Measurements from ENCODE around the gene TPCN2. TPM values are rescaled to one million over a fixed set of nuclear protein-coding genes. Genes with fewer than 3 reads are reported as not detected.
"Not testable (repeated sequence)": the region's sequence is repeated elsewhere in the genome, so short reads cannot be mapped to it uniquely, and the experiment has no call there.

TPCN2 gene
- polyA plus RNA-seq (2013, experiment 1 of 2), result 4.9 TPM
- polyA plus RNA-seq (2013, experiment 2 of 2), result 4.7 TPM

GRCh38 chr11:69048694-69049489, at the start of gene TPCN2:
Gene TPCN2 (plus strand): TSS chr11:69048932. CDS start chr11:69048998, 66 bp downstream.
- Histone ChIP-seq H3K4me1 (ENCODE audit: control insufficient read depth, insufficient read depth, low read depth, low read length) (peaks cover 19% of the 10 kb centered on the region), H3K23ac (ENCODE audit: low read length in 2 of 2) (peak within 1 kb of the TSS; percentile 86), H2BK15ac (ENCODE audit: low read depth, poor library complexity, severe bottlenecking) (peak within 1 kb of the TSS; percentile 89), H3K36me3 (ENCODE audit: control insufficient read depth in 1 of 2, insufficient read depth in 2 of 2, low read depth in 1 of 2, low read length in 2 of 2) (peaks cover 1 to 10% of the 10 kb centered on the region in 2 experiments), H3K9ac (ENCODE audit: low read length) (peak within 1 kb of the TSS; percentile 94), H3K4ac (ENCODE audit: low read depth in 1 of 2, low read length in 2 of 2) (peak within 1 kb of the TSS; percentile 80 to 91), H4K91ac (ENCODE audit: low read length) (peak within 1 kb of the TSS; percentile 79), H2BK5ac (ENCODE audit: low read depth, low read length, poor library complexity, severe bottlenecking) (no peak within 1 kb of the TSS), H3K4me3 (ENCODE audit: insufficient read depth in 1 of 2, low read depth in 1 of 2, low read length in 2 of 2) (peak within 1 kb of the TSS; percentile 95 to 96), H3K9me3 (ENCODE audit: control insufficient read depth, low read length) (no peaks in the 10 kb centered on the region), H3K27ac (ENCODE audit: low read length, poor library complexity, severe bottlenecking) (no peak within 1 kb of the TSS), H2AK5ac (ENCODE audit: low read length, severe bottlenecking) (peak within 1 kb of the TSS; percentile 62), H3K27me3 (ENCODE audit: control insufficient read depth in 1 of 2, insufficient read depth in 1 of 2, low read length in 2 of 2) (no peaks in the 10 kb centered on the region), H4K8ac (ENCODE audit: low read length) (peak within 1 kb of the TSS; percentile 82), H3K79me1 (replicated peaks; ENCODE audit: low read length, poor library complexity, severe bottlenecking) (peaks cover 34% of the 10 kb centered on the region), H2AFZ (ENCODE audit: low read depth, low read length) (peak within 1 kb of the TSS; percentile 97), H3K4me2 (ENCODE audit: low read length, poor library complexity, severe bottlenecking) (peak within 1 kb of the TSS; percentile 62), H3K14ac (ENCODE audit: low read length in 2 of 2) (peak within 1 kb of the TSS in 1 of 2 experiments; percentile 30), H3K18ac (ENCODE audit: low read depth in 1 of 2, low read length in 2 of 2) (peak within 1 kb of the TSS; percentile 67 to 86), H2BK12ac (ENCODE audit: low read length in 2 of 2) (peak within 1 kb of the TSS in 1 of 2 experiments; percentile 16), H2BK120ac (ENCODE audit: low read depth, low read length) (peak within 1 kb of the TSS; percentile 90)
- peak; percentile 95 for DNase-seq
- WGBS, result under 1% methylated on average over 62 of the region's 76 CpGs

GRCh38 chr11:68999093-68999747, 49.5 kb upstream of the TPCN2 start:
- peaks cover 0 to 5% of the 10 kb centered on the region in 2 experiments for H3K27me3 ChIP-seq (ENCODE audit: control insufficient read depth in 1 of 2, insufficient read depth in 1 of 2, low read length in 2 of 2)
- H3K27ac ChIP-seq (ENCODE audit: low read length, poor library complexity, severe bottlenecking), result no peak overlapping the region
- H4K8ac ChIP-seq (ENCODE audit: low read length), result no peak overlapping the region
- DNase-seq, result no peak
- no peaks in the 10 kb centered on the region for H3K79me1 ChIP-seq (replicated peaks; ENCODE audit: low read length, poor library complexity, severe bottlenecking)
- no peaks in the 10 kb centered on the region for H3K9me3 ChIP-seq (ENCODE audit: control insufficient read depth, low read length)
- H3K4me2 ChIP-seq (ENCODE audit: low read length, poor library complexity, severe bottlenecking), result no peak overlapping the region
- H2BK15ac ChIP-seq (ENCODE audit: low read depth, poor library complexity, severe bottlenecking), result no peak overlapping the region
- no peak overlapping the region for H2BK120ac ChIP-seq (ENCODE audit: low read depth, low read length)
- whole genome bisulfite sequencing, result 89% methylated on average over 8 of the region's 8 CpGs
- H4K91ac ChIP-seq (ENCODE audit: low read length), result peak overlapping the region; percentile 36
- peaks cover 7% of the 10 kb centered on the region for H3K4me1 ChIP-seq (ENCODE audit: control insufficient read depth, insufficient read depth, low read depth, low read length)
- H2BK5ac ChIP-seq (ENCODE audit: low read depth, low read length, poor library complexity, severe bottlenecking), result no peak overlapping the region
- H3K9ac ChIP-seq (ENCODE audit: low read length), result no peak overlapping the region
- H3K23ac ChIP-seq (ENCODE audit: low read length in 2 of 2), result no peak overlapping the region
- no peak overlapping the region for H3K4ac ChIP-seq (ENCODE audit: low read depth in 1 of 2, low read length in 2 of 2)
- no peak overlapping the region for H3K18ac ChIP-seq (ENCODE audit: low read depth in 1 of 2, low read length in 2 of 2)
- no peak overlapping the region for H2AK5ac ChIP-seq (ENCODE audit: low read length, severe bottlenecking)
- no peak overlapping the region for H2AFZ ChIP-seq (ENCODE audit: low read depth, low read length)
- H3K36me3 ChIP-seq (ENCODE audit: control insufficient read depth in 1 of 2, insufficient read depth in 2 of 2, low read depth in 1 of 2, low read length in 2 of 2), result peaks cover 15% of the 10 kb centered on the region in 2 experiments
- H2BK12ac ChIP-seq (ENCODE audit: low read length in 2 of 2), result no peak overlapping the region
- H3K14ac ChIP-seq (ENCODE audit: low read length in 2 of 2), result no peak overlapping the region
- H3K4me3 ChIP-seq (ENCODE audit: insufficient read depth in 1 of 2, low read depth in 1 of 2, low read length in 2 of 2), result no peak overlapping the region

- H3K23ac ChIP-seq (ENCODE audit: low read length in 2 of 2); H3K27ac ChIP-seq (ENCODE audit: low read length, poor library complexity, severe bottlenecking); H3K4me1 ChIP-seq (ENCODE audit: control insufficient read depth, insufficient read depth, low read depth, low read length); H3K18ac ChIP-seq (ENCODE audit: low read depth in 1 of 2, low read length in 2 of 2); H4K8ac ChIP-seq (ENCODE audit: low read length); H2BK15ac ChIP-seq (ENCODE audit: low read depth, poor library complexity, severe bottlenecking); H2BK5ac ChIP-seq (ENCODE audit: low read depth, low read length, poor library complexity, severe bottlenecking); H3K4ac ChIP-seq (ENCODE audit: low read depth in 1 of 2, low read length in 2 of 2); H3K4me3 ChIP-seq (ENCODE audit: insufficient read depth in 1 of 2, low read depth in 1 of 2, low read length in 2 of 2); H3K79me1 ChIP-seq (replicated peaks; ENCODE audit: low read length, poor library complexity, severe bottlenecking); H2BK12ac ChIP-seq (ENCODE audit: low read length in 2 of 2); H3K9me3 ChIP-seq (ENCODE audit: control insufficient read depth, low read length); H2AK5ac ChIP-seq (ENCODE audit: low read length, severe bottlenecking); DNase-seq; H3K4me2 ChIP-seq (ENCODE audit: low read length, poor library complexity, severe bottlenecking); H2AFZ ChIP-seq (ENCODE audit: low read depth, low read length); H2BK120ac ChIP-seq (ENCODE audit: low read depth, low read length); H3K14ac ChIP-seq (ENCODE audit: low read length in 2 of 2); H3K27me3 ChIP-seq (ENCODE audit: control insufficient read depth in 1 of 2, insufficient read depth in 1 of 2, low read length in 2 of 2); H4K91ac ChIP-seq (ENCODE audit: low read length): not testable (repeated sequence)
- peak overlapping the region; percentile 69 for H3K9ac ChIP-seq (ENCODE audit: low read length)
- 90% methylated on average over 12 of the region's 12 CpGs for WGBS
- peaks cover 21 to 22% of the 10 kb centered on the region in 2 experiments for H3K36me3 ChIP-seq (ENCODE audit: control insufficient read depth in 1 of 2, insufficient read depth in 2 of 2, low read depth in 1 of 2, low read length in 2 of 2)
These were observed 48.9 kb upstream of the TPCN2 start for GRCh38 chr11:68999748-69000355.

- DNase-seq, result no peak
- H3K4ac ChIP-seq (ENCODE audit: low read depth in 1 of 2, low read length in 2 of 2), result no peak overlapping the region
- H3K27me3 ChIP-seq (ENCODE audit: control insufficient read depth in 1 of 2, insufficient read depth in 1 of 2, low read length in 2 of 2), result no peaks in the 10 kb centered on the region
- H2AK5ac ChIP-seq (ENCODE audit: low read length, severe bottlenecking), result no peak overlapping the region
- no peaks in the 10 kb centered on the region for H3K79me1 ChIP-seq (replicated peaks; ENCODE audit: low read length, poor library complexity, severe bottlenecking)
- H3K36me3 ChIP-seq (ENCODE audit: control insufficient read depth in 1 of 2, insufficient read depth in 2 of 2, low read depth in 1 of 2, low read length in 2 of 2), result peaks cover 27% of the 10 kb centered on the region in 2 experiments
- H2BK120ac ChIP-seq (ENCODE audit: low read depth, low read length), result no peak overlapping the region
- H3K23ac ChIP-seq (ENCODE audit: low read length in 2 of 2), result no peak overlapping the region
- no peak overlapping the region for H3K18ac ChIP-seq (ENCODE audit: low read depth in 1 of 2, low read length in 2 of 2)
- H2AFZ ChIP-seq (ENCODE audit: low read depth, low read length), result no peak overlapping the region
- no peak overlapping the region for H3K4me2 ChIP-seq (ENCODE audit: low read length, poor library complexity, severe bottlenecking)
- H3K14ac ChIP-seq (ENCODE audit: low read length in 2 of 2), result no peak overlapping the region
- no peak overlapping the region for H3K4me3 ChIP-seq (ENCODE audit: insufficient read depth in 1 of 2, low read depth in 1 of 2, low read length in 2 of 2)
- no peak overlapping the region for H2BK5ac ChIP-seq (ENCODE audit: low read depth, low read length, poor library complexity, severe bottlenecking)
- no peak overlapping the region for H4K8ac ChIP-seq (ENCODE audit: low read length)
- no peak overlapping the region for H3K27ac ChIP-seq (ENCODE audit: low read length, poor library complexity, severe bottlenecking)
- H4K91ac ChIP-seq (ENCODE audit: low read length), result no peak overlapping the region
- H3K4me1 ChIP-seq (ENCODE audit: control insufficient read depth, insufficient read depth, low read depth, low read length), result peaks cover 7% of the 10 kb centered on the region
- H2BK15ac ChIP-seq (ENCODE audit: low read depth, poor library complexity, severe bottlenecking), result no peak overlapping the region
- no peaks in the 10 kb centered on the region for H3K9me3 ChIP-seq (ENCODE audit: control insufficient read depth, low read length)
- WGBS, result 97% methylated on average over 3 of the region's 5 CpGs
- H2BK12ac ChIP-seq (ENCODE audit: low read length in 2 of 2), result no peak overlapping the region
- H3K9ac ChIP-seq (ENCODE audit: low read length), result peak overlapping the region; percentile 69
These were observed 48.3 kb upstream of the TPCN2 start for GRCh38 chr11:69000391-69000790.
